B cell (primary cell): ENCODE results near the gene RAB8A.

Source experiments
- EZH2 ChIP-seq: IDR thresholded peaks from 2 replicates; pipeline ENCODE4 v1.6.1; 2012; ENCODE audit warnings: borderline replicate concordance, low read depth, mild to moderate bottlenecking, moderate library complexity, low read length; ENCODE audit not compliant: insufficient read depth, poor library complexity, severe bottlenecking
- TF ChIP-seq, protein P1 (sequence below): fragments of 200-600 bp; IDR thresholded peaks from one replicate; pipeline ENCODE4 v1.8.0; 2022; ENCODE audit warnings: antibody characterized with exemption, mild to moderate bottlenecking

DNA sequence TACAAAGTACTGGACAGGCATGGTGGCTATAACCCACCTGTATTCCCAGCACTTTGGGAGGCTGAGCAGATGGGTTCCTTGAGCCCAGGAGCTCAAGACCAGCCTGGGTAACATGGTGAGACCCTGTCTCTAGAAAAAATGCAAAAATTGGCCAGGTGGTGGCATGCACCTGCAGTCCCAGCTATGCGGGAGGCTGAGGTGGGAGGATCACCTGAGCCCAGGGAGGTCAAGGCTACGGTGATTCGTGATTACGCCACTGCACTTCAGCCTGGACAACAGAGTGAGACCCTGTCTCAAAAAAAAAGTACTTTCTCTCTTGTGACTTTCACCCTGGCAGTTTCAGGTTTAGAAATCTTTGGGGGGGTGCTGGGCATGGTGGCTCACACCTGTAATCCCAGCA is 11.2 kb upstream of the RAB8A start:
- no peak for TF ChIP-seq EZH2
- TF ChIP-seq, protein P1, sequence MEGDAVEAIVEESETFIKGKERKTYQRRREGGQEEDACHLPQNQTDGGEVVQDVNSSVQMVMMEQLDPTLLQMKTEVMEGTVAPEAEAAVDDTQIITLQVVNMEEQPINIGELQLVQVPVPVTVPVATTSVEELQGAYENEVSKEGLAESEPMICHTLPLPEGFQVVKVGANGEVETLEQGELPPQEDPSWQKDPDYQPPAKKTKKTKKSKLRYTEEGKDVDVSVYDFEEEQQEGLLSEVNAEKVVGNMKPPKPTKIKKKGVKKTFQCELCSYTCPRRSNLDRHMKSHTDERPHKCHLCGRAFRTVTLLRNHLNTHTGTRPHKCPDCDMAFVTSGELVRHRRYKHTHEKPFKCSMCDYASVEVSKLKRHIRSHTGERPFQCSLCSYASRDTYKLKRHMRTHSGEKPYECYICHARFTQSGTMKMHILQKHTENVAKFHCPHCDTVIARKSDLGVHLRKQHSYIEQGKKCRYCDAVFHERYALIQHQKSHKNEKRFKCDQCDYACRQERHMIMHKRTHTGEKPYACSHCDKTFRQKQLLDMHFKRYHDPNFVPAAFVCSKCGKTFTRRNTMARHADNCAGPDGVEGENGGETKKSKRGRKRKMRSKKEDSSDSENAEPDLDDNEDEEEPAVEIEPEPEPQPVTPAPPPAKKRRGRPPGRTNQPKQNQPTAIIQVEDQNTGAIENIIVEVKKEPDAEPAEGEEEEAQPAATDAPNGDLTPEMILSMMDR = no peak
